ENCODE data around the gene CCDC61. TPM values are rescaled to one million over a fixed set of nuclear protein-coding genes. Genes with fewer than 3 reads are reported as not detected.

Gene CCDC61
- total RNA-seq: 10 to 100 TPM in 2 of 8 experiments, 1 to 10 TPM in 6; 3.2 to 15.7 (median 5.5) TPM

- in situ Hi-C loops (cut with MboI; ENCODE audit: low pct_unique_long_range_greater_than_20kb in 2 of 9, low sequenced_read_pairs in 9 of 9, unreplicated experiment in 9 of 9): no loop called here
- Histone ChIP-seq H3K4me1 (replicated peaks in 1 of 2) (peaks cover 10 to 15% of the 10 kb centered on the region in 2 donors), H3K27ac (peak within 1 kb of the TSS; percentile 48 to 52), H3K4me3 (peak within 1 kb of the TSS; percentile 61 to 81 (median 65))
- WGBS, 10 experiments: 0 to 3% (median 0%) methylated on average over 3 to 17 of the region's 34 CpGs; no CpG with 5 or more reads in 1 of the 10 experiments
- ATAC-seq (replicated peaks in 6 of 8): peak; percentile 86 to 97 (median 88)
Observed at GRCh38 chr19:45994998-45995714, at the start of gene CCDC61. Gene CCDC61, plus strand, starts transcription at chr19:45995467. Its CDS starts 7,552 bp downstream, at chr19:46003019.

GRCh38 chr19:45947926-45948325, 47.3 kb upstream of the CCDC61 start:
- Histone ChIP-seq H3K27ac (no peak overlapping the region), H3K4me1 (replicated peaks in 1 of 2) (peaks cover 6 to 14% of the 10 kb centered on the region in 2 donors), H3K4me3 (no peak overlapping the region)
- in situ Hi-C loops (cut with MboI; ENCODE audit: low pct_unique_long_range_greater_than_20kb in 2 of 9, low sequenced_read_pairs in 9 of 9, unreplicated experiment in 9 of 9): no loop called here
- ATAC-seq (replicated peaks in 6 of 8): no peak
- WGBS, 10 experiments: 80 to 100% methylated on average over 1 of the region's 1 CpG; no CpG with 5 or more reads in 8 of the 10 experiments

GRCh38 chr19:45952341-45952685, 43.0 kb upstream of the CCDC61 start:
- in situ Hi-C loops (cut with MboI; ENCODE audit: low pct_unique_long_range_greater_than_20kb in 2 of 9, low sequenced_read_pairs in 9 of 9, unreplicated experiment in 9 of 9): no loop called here
- Histone ChIP-seq H3K4me3 (peak overlapping the region in 2 of 5 donors; percentile 22 to 33), H3K27ac (peak overlapping the region; percentile 99), H3K4me1 (replicated peaks in 1 of 2) (peaks cover 40 to 49% of the 10 kb centered on the region in 2 donors)
- peak in 1 of 8 experiments; percentile 44 for ATAC-seq (replicated peaks in 6 of 8)
- WGBS, 10 experiments: 0 to 86% (median 29%) methylated on average over 1 to 4 of the region's 8 CpGs; no CpG with 5 or more reads in 4 of the 10 experiments

- H3K4me3 ChIP-seq: peak overlapping the region in 3 of 5 donors; percentile 11 to 33 (median 22)
- ATAC-seq (replicated peaks in 6 of 8): peak; percentile 39 to 95 (median 66)
Observed at GRCh38 chr19:45952686-45953505, 42.4 kb upstream of the CCDC61 start.

GRCh38 chr19:45953676-45954075, 41.6 kb upstream of the CCDC61 start:
- ATAC-seq (replicated peaks in 6 of 8): peak in 1 of 8 experiments; percentile 1
- H3K27ac ChIP-seq: peak overlapping the region; percentile 99
- H3K4me3 ChIP-seq: peak overlapping the region in 3 of 5 donors; percentile 12 to 33 (median 22)
- peaks cover 40 to 49% of the 10 kb centered on the region in 2 donors for H3K4me1 ChIP-seq (replicated peaks in 1 of 2)
- WGBS, 10 experiments: 20 to 100% (median 63%) methylated on average over 1 to 6 of the region's 8 CpGs; no CpG with 5 or more reads in 3 of the 10 experiments
- in situ Hi-C loops (cut with MboI; ENCODE audit: low pct_unique_long_range_greater_than_20kb in 2 of 9, low sequenced_read_pairs in 9 of 9, unreplicated experiment in 9 of 9): no loop called here

More at GRCh38 chr19:45952686-45953505, 42.4 kb upstream of the CCDC61 start:
- 0 to 35% (median 6%) methylated on average over 3 to 34 of the region's 43 CpGs; no CpG with 5 or more reads in 3 of the 10 experiments for WGBS, 10 experiments
- H3K4me1 ChIP-seq (replicated peaks in 1 of 2): peaks cover 40 to 49% of the 10 kb centered on the region in 2 donors
- in situ Hi-C loops (cut with MboI; ENCODE audit: low pct_unique_long_range_greater_than_20kb in 2 of 9, low sequenced_read_pairs in 9 of 9, unreplicated experiment in 9 of 9): no loop called here
- peak overlapping the region; percentile 99 for H3K27ac ChIP-seq

GRCh38 chr19:45954156-45954555, 41.1 kb upstream of the CCDC61 start:
- WGBS, 10 experiments: 0 to 6% methylated on average over 2 to 5 of the region's 9 CpGs; no CpG with 5 or more reads in 8 of the 10 experiments
- Histone ChIP-seq H3K4me3 (peak overlapping the region in 2 of 5 donors; percentile 2 to 33), H3K4me1 (replicated peaks in 1 of 2) (peaks cover 40 to 49% of the 10 kb centered on the region in 2 donors), H3K27ac (peak overlapping the region; percentile 99)
- peak in 5 of 8 experiments; percentile 72 to 78 (median 73) for ATAC-seq (replicated peaks in 6 of 8)
- in situ Hi-C loops (cut with MboI; ENCODE audit: low pct_unique_long_range_greater_than_20kb in 2 of 9, low sequenced_read_pairs in 9 of 9, unreplicated experiment in 9 of 9): no loop called here

- Histone ChIP-seq H3K4me3 (no peak overlapping the region), H3K27ac (peak overlapping the region; percentile 78 to 99), H3K4me1 (replicated peaks in 1 of 2) (peaks cover 56 to 59% of the 10 kb centered on the region in 2 donors)
- ATAC-seq (replicated peaks in 6 of 8): peak in 6 of 8 experiments; percentile 3 to 16 (median 8)
- WGBS, 10 experiments: 43 to 86% (median 67%) methylated on average over 1 to 6 of the region's 13 CpGs; no CpG with 5 or more reads in 3 of the 10 experiments
- in situ Hi-C loops (cut with MboI; ENCODE audit: low pct_unique_long_range_greater_than_20kb in 2 of 9, low sequenced_read_pairs in 9 of 9, unreplicated experiment in 9 of 9): no loop called here
Observed at GRCh38 chr19:45955905-45956608, 39.2 kb upstream of the CCDC61 start.

GRCh38 chr19:45958320-45958719, 36.9 kb upstream of the CCDC61 start:
- 17 to 100% (median 92%) methylated on average over 1 to 6 of the region's 6 CpGs; no CpG with 5 or more reads in 5 of the 10 experiments for WGBS, 10 experiments
- H3K4me1 ChIP-seq (replicated peaks in 1 of 2): peaks cover 46 to 53% of the 10 kb centered on the region in 2 donors
- no peak overlapping the region for H3K4me3 ChIP-seq
- in situ Hi-C loops (cut with MboI; ENCODE audit: low pct_unique_long_range_greater_than_20kb in 2 of 9, low sequenced_read_pairs in 9 of 9, unreplicated experiment in 9 of 9): no loop called here
- no peak overlapping the region for H3K27ac ChIP-seq
- no peak for ATAC-seq (replicated peaks in 6 of 8)

GRCh38 chr19:45958769-45959516, 36.3 kb upstream of the CCDC61 start:
- Histone ChIP-seq H3K4me3 (no peak overlapping the region), H3K4me1 (replicated peaks in 1 of 2) (peaks cover 40 to 47% of the 10 kb centered on the region in 2 donors), H3K27ac (no peak overlapping the region)
- peak in 1 of 8 experiments; percentile 25 for ATAC-seq (replicated peaks in 6 of 8)
- 35 to 100% (median 86%) methylated on average over 1 to 7 of the region's 12 CpGs; no CpG with 5 or more reads in 3 of the 10 experiments for WGBS, 10 experiments
- in situ Hi-C loops (cut with MboI; ENCODE audit: low pct_unique_long_range_greater_than_20kb in 2 of 9, low sequenced_read_pairs in 9 of 9, unreplicated experiment in 9 of 9): no loop called here

- in situ Hi-C loops (cut with MboI; ENCODE audit: low pct_unique_long_range_greater_than_20kb in 2 of 9, low sequenced_read_pairs in 9 of 9, unreplicated experiment in 9 of 9): no loop called here
- peaks cover 37 to 45% of the 10 kb centered on the region in 2 donors for H3K4me1 ChIP-seq (replicated peaks in 1 of 2)
- WGBS, 10 experiments: 15 to 80% (median 53%) methylated on average over 1 to 7 of the region's 8 CpGs; no CpG with 5 or more reads in 1 of the 10 experiments
- ATAC-seq (replicated peaks in 6 of 8): no peak
- H3K27ac ChIP-seq: peak overlapping the region; percentile 52 to 72
- no peak overlapping the region for H3K4me3 ChIP-seq
Observed at GRCh38 chr19:45959517-45960025, 35.7 kb upstream of the CCDC61 start.

GRCh38 chr19:45960595-45961235, 34.6 kb upstream of the CCDC61 start:
- H3K4me1 ChIP-seq (replicated peaks in 1 of 2): peaks cover 26 to 33% of the 10 kb centered on the region in 2 donors

More at GRCh38 chr19:45960595-45961235, 34.6 kb upstream of the CCDC61 start:
- no peak overlapping the region for H3K4me3 ChIP-seq
- in situ Hi-C loops (cut with MboI; ENCODE audit: low pct_unique_long_range_greater_than_20kb in 2 of 9, low sequenced_read_pairs in 9 of 9, unreplicated experiment in 9 of 9): no loop called here
- H3K27ac ChIP-seq: peak overlapping the region; percentile 52 to 72
- ATAC-seq (replicated peaks in 6 of 8): peak in 7 of 8 experiments; percentile 36 to 61 (median 51)
- WGBS, 10 experiments: 0 to 40% (median 33%) methylated on average over 1 to 2 of the region's 19 CpGs; no CpG with 5 or more reads in 7 of the 10 experiments
